ENCODE measurements around the gene ITGB2. TPM values are rescaled to one million over a fixed set of nuclear protein-coding genes. Genes with fewer than 3 reads are reported as not detected.
"Not testable (repeated sequence)": the region's sequence is repeated elsewhere in the genome, so short reads cannot be mapped to it uniquely, and the experiment has no call there.

The ITGB2 gene
- total RNA-seq, 1 experiment from 2014 or later, result 1.5 TPM

- no peak overlapping the region for H3K4me3 Mint-ChIP-seq
- no peak for TF ChIP-seq ZNF219 (CRISPR knock-in tag; IDR thresholded peaks at IDR 0.05; ENCODE audit: borderline replicate concordance)
- no peak for TF ChIP-seq USF1 (CRISPR knock-in tag; IDR thresholded peaks at IDR 0.05)
- no peak for TF ChIP-seq USF2 (CRISPR knock-in tag; IDR thresholded peaks at IDR 0.05)
- no peak for TF ChIP-seq CREM (CRISPR knock-in tag; IDR thresholded peaks at IDR 0.05)
- TF ChIP-seq ZNF423 (CRISPR knock-in tag; IDR thresholded peaks at IDR 0.05), result no peak
- no peak for TF ChIP-seq GABPB1 (CRISPR knock-in tag; IDR thresholded peaks at IDR 0.05)
- TF ChIP-seq KAT7 (CRISPR knock-in tag; IDR thresholded peaks at IDR 0.05; ENCODE audit: borderline replicate concordance), result no peak
- TF ChIP-seq ESRRA (CRISPR knock-in tag; IDR thresholded peaks at IDR 0.05; ENCODE audit: borderline replicate concordance), result no peak
- no peak for TF ChIP-seq SP1 (CRISPR knock-in tag; conservative IDR thresholded peaks at IDR 0.05)
- no peak for TF ChIP-seq ATF2 (CRISPR knock-in tag; IDR thresholded peaks at IDR 0.05; ENCODE audit: borderline replicate concordance, low read depth)
- no peak for TF ChIP-seq NR3C1 (CRISPR knock-in tag; conservative IDR thresholded peaks at IDR 0.05; ENCODE audit: low read depth)
- no peak for TF ChIP-seq MXD4 (CRISPR knock-in tag; IDR thresholded peaks at IDR 0.05; ENCODE audit: borderline replicate concordance)
- no peak for TF ChIP-seq PREB (CRISPR knock-in tag; IDR thresholded peaks at IDR 0.05; ENCODE audit: borderline replicate concordance)
- TF ChIP-seq ELF4 (CRISPR knock-in tag; IDR thresholded peaks at IDR 0.05; ENCODE audit: low read depth), result no peak
- no peak for TF ChIP-seq ZNF671 (CRISPR knock-in tag; IDR thresholded peaks at IDR 0.05)
- no peak for TF ChIP-seq ZNF263 (CRISPR knock-in tag; IDR thresholded peaks at IDR 0.05; ENCODE audit: low read depth)
- TF ChIP-seq MAX (CRISPR knock-in tag; IDR thresholded peaks at IDR 0.05), result no peak
- TF ChIP-seq CDX4 (CRISPR knock-in tag; IDR thresholded peaks at IDR 0.05; ENCODE audit: borderline replicate concordance), result no peak
- no peak for TF ChIP-seq TCF7 (CRISPR knock-in tag; IDR thresholded peaks at IDR 0.05; ENCODE audit: low read depth)
- ATAC-seq (no peak), DNase-seq (ENCODE audit: low spot score) (no peak)
- H3K27ac Mint-ChIP-seq, result no peak overlapping the region
- H3K9me3 Mint-ChIP-seq, result peaks cover 3% of the 10 kb centered on the region; the same call in 1 of the 2 replicates
- peaks cover 5% of the 10 kb centered on the region for H3K27me3 Mint-ChIP-seq (ENCODE audit: low read depth)
- peaks cover 5% of the 10 kb centered on the region for H3K4me1 Mint-ChIP-seq
- no peaks in the 10 kb centered on the region for H3K36me3 Mint-ChIP-seq
- ChIA-PET CTCF (interaction anchor here (1.2 kb wide), 1 partner anchor 51 kb away, joined by 3 read pairs; no protein-coding TSS in a partner anchor), POLR2A (no interaction called here)
Measured at GRCh38 chr21:44881198-44881872, 39.4 kb downstream of the ITGB2 start.

DNA sequence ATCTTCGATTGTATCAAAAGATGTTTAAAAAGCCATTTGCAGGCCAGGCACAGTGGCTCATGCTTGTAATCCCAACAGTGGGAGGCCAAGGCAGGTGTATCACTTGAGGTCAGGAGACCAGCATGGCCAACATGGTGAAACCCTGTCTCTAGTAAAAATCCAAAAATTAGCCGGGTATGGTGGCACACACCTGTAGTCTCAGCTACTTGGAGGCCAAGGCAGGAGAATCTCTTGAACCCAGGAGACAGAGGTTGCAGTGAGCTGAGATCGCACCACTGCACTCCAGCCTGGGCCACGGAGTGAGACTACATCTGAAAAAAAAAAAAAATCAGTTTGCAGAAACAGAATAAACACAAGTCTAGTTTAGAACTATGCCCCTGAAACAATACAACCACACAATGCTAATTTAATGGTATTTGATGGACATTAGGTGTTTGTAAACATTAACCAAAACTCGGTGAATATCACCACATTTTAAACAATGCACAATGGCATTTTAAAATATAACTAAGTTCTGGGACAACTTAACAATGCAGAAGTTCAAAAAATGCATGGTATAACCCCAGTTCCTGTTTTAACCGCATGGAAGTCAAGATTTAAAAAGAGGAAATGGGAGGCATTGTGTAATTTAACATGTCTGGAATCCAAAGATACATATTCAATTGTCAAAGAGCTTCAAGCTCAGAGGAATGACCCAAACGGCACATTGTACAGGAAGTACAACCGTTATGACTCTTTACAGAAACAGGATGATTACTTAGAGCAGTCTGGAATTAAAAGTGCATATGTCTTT lies 40.1 kb downstream of the ITGB2 start:
- Mint-ChIP-seq H3K36me3 (no peaks in the 10 kb centered on the region), H3K27ac (no peak overlapping the region), H3K4me3 (no peak overlapping the region), H3K9me3 (peaks cover 3% of the 10 kb centered on the region; the same call in 1 of the 2 replicates), H3K4me1 (peaks cover 9% of the 10 kb centered on the region), H3K27me3 (ENCODE audit: low read depth) (peaks cover 10% of the 10 kb centered on the region)
- POLR2A ChIA-PET, result no interaction called here
- DNase-seq (ENCODE audit: low spot score), result no peak
- TF ChIP-seq NFATC4 (CRISPR knock-in tag; IDR thresholded peaks at IDR 0.05), result no peak
- ATAC-seq, result no peak
- CTCF ChIA-PET, result no interaction called here

DNA sequence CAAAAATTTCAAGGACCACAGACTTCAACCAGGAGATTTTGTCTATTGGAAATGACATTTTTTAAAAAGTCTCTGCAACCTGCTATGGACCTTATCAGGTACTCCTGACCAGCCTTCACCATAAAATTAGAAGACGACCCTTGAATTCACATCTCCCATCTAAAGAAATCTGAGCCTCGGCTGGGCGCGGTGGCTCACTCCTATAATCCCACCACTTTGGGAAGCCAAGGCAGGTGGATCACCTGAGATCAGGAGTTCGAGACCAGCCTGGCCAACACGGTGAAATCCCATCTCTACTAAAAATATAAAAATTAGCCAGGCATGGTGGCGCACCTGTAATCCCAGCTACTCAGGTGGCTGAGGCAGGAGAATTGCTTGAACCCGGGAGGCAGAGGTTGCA lies 41.5 kb downstream of the ITGB2 start:
- CTCF ChIA-PET; H3K27ac Mint-ChIP-seq; H3K4me3 Mint-ChIP-seq; DNase-seq (ENCODE audit: low spot score); H3K9me3 Mint-ChIP-seq; ATAC-seq; POLR2A ChIA-PET; H3K36me3 Mint-ChIP-seq: not testable (repeated sequence)
- Mint-ChIP-seq H3K4me1 (peaks cover 20% of the 10 kb centered on the region), H3K27me3 (ENCODE audit: low read depth) (peaks cover 24% of the 10 kb centered on the region)
